22Rv1 (cell line): ENCODE measurements around the gene NPAT.

Experiments used
- H3K27ac ChIP-seq: fragments of 450-650 bp; 2 replicates; pipeline ENCODE4 v1.5.1; 2017
- ZFX ChIP-seq: fragments of 450-650 bp; IDR thresholded peaks from 2 replicates; pipeline ENCODE4 v1.6.1; 2017; ENCODE audit warnings: antibody characterized with exemption, borderline replicate concordance
- TF ChIP-seq, protein P1 (sequence below): fragments of 450-650 bp; IDR thresholded peaks from 2 replicates; pipeline ENCODE4 v1.5.1; 2017; ENCODE audit warnings: mild to moderate bottlenecking

Gene NPAT

DNA sequence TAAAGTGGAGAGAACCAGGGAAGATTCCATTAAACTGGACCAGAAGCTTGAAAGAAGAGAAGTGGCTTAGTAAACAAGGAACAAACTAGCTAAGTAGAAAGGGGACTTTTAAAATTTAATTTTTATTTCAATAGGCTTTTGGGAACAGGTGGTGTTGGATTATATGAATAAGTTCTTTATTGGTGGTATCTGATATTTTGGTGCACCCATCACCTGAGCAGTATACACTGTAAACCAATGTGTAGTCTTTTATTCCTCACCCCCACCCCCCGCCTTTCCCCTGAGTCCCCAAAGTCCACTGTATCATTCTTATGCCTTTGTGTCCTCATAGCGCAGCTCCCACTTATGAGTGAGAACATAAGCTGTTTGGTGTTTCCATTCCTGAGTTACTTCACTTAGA lies 93.7 kb downstream of the NPAT start:
- TF ChIP-seq, protein P1, sequence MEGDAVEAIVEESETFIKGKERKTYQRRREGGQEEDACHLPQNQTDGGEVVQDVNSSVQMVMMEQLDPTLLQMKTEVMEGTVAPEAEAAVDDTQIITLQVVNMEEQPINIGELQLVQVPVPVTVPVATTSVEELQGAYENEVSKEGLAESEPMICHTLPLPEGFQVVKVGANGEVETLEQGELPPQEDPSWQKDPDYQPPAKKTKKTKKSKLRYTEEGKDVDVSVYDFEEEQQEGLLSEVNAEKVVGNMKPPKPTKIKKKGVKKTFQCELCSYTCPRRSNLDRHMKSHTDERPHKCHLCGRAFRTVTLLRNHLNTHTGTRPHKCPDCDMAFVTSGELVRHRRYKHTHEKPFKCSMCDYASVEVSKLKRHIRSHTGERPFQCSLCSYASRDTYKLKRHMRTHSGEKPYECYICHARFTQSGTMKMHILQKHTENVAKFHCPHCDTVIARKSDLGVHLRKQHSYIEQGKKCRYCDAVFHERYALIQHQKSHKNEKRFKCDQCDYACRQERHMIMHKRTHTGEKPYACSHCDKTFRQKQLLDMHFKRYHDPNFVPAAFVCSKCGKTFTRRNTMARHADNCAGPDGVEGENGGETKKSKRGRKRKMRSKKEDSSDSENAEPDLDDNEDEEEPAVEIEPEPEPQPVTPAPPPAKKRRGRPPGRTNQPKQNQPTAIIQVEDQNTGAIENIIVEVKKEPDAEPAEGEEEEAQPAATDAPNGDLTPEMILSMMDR, result no peak
- no peak for TF ChIP-seq ZFX
- no peak overlapping the region for H3K27ac ChIP-seq

DNA sequence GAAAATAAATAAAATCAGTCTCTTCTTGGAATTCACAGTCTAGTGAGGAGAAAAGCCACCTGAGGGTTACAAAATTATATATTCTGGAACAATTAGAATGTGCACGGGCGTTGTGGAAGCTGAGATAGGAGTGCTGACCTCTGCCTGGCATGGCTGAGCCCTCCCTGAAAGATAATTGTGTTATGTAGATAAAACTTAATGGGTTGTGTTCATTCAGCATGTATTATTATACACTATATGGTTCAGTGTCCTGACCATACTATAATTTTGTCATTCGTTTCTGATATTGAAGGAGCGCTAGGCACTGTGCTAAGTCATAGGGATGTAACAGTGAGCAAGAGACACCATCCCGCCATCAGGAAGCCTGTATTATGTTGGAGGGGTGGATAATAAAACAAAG lies 97.3 kb downstream of the NPAT start:
- no peak for TF ChIP-seq ZFX
- TF ChIP-seq, protein P1, result no peak
- no peak overlapping the region for H3K27ac ChIP-seq

DNA sequence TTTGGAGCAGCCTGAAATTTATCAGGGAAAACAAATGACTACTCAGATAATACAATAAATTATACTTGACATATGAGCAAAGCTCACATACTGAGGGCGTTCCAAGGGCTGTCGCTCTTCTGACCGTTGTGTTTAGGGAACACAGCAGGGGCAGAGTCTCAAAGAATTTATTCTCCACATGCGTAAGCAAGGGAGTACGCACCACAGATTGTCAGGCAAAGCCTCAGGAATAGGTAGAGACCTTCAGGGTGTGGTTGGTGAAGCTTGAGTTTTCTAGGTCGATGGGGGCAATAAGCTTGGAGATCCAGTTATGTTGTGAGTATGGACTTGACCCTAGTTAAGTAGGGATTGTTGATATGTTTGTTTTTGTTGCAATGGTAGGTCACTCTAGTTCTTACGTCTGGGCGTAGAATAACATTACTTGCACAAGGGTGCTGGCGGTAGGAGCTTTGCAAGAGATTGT lies 100.2 kb downstream of the NPAT start:
- TF ChIP-seq, protein P1, result no peak
- TF ChIP-seq ZFX, result no peak
- peak overlapping the region; percentile 74 for H3K27ac ChIP-seq

DNA sequence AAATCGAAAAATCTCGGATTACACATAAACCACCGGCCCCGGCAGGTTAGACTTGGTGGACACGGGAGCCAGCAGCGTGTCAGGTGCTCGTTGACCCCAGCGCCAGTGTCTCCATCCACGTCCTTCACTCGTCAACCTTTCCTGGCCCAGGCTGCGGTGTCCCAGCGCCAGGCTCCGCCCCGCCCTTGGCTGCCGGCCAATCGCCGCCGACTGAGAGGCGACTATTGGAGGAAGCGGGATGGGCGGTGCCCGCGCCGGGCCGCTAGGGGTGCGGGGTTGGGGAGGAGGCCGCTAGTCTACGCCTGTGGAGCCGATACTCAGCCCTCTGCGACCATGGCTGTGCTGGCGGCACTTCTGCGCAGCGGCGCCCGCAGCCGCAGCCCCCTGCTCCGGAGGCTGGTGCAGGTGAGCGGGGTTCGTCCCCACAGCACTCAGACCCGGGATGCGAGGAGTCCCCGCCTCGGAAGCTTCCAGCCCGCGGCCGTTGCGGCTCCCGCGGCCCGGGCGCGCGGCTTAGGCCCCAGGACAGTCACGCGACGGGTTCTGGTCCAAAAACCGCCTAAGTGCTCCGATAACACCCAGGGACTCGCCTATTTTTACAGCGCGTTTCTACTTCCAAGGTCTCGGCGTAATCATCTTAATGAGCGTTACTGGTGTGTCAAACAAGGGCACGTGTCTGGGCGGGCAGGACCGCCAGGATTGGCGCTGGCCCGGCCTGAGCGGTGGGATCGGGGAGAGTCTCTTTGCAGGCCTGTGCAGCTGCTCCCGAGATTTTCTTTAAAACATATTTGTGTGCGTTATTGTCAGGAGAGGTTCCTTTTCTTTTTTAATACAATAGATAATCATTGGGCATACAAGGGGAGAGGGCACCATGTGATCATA lies 100.9 kb downstream of the NPAT start, which contains the start of gene ACAT1:
TSS of gene ACAT1 (plus strand) at position 294 of the 882 bp plus-strand sequence. CDS start at position 334, 40 bp downstream.
- peak within 1 kb of the TSS; percentile 74 for H3K27ac ChIP-seq
- TF ChIP-seq ZFX, result no peak
- TF ChIP-seq, protein P1, result peak; percentile 34

DNA sequence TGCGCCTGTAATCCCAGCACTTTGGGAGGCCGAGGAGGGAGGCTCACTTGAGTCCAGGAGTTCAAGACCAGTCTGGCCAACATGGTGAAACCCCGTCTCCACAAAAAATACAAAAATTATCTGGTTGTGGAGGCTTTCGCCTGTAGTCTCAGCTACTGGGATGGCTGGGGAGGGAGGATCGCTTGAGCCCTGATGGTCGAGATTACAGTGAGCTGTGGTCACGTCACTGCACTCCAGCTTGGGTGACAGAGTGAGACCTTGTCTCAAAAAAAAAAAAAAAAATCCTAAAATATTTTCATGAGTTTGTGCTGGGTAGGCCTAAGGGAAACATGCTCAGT lies 101.5 kb downstream of the NPAT start:
- H3K27ac ChIP-seq, result peak overlapping the region; percentile 74

DNA sequence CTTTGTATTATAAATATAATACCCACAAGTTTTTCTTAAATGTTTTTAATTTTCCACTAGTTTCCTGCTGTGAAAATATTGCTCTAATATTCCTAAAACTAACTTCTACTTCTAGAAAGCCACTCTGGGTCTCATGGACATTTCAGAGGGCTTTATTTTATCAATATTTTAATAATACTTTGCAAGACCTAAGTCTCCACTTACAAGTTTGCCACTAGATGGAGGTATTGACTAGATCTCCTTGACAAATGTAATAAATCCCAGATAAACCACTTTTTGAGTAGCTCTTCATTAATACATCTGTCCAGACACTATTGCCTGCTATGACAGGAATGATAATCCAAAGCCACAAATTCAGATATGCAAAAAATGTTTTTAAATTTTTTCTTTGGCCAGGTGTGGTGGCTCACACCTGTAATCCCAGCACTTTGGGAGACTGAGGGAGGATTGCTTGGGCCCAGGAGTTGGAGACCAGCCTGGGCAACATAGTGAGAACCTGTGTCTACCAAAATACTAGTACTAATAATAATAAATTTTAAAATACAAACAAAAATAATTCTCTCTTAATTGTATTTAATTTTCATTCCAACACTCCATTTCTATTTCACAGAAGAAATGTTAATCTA lies 104.6 kb downstream of the NPAT start:
- TF ChIP-seq, protein P1, result peak; percentile 77
- TF ChIP-seq ZFX, result no peak
- no peak overlapping the region for H3K27ac ChIP-seq

DNA sequence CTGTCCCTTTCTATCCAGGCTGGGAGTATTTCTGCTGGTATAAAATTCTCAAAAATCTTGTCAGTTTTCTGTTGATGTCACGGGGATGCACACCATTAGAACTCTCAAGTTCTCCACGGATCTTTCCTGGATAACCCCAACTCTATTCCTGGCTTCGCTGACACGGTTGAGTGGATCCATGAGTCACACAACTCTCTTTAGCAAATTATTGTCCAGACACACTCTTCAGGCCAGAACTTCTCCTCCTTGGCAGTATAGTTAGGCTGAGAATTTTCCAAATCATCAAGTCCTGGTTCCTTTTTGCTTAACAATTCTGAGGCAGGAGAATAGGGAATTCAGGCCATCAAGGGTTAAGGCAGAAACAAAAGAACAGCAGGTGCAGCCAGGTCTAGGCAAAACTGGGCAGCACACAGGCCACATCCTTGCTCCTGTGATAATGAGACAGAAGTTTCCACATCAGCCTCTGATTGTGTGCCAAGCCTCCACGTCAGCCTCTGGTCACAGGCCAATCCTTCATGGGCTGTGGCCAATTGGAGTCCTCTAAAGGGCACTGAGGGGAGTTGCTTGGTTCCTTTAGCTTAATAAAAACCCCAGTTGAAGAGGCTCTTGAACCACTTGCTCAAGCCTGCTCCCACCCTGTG lies 106.8 kb downstream of the NPAT start:
- peak overlapping the region; percentile 33; the same call in 1 of the 2 replicates for H3K27ac ChIP-seq
- TF ChIP-seq, protein P1, result no peak
- no peak for TF ChIP-seq ZFX
